Naive thymus-derived CD8-positive, alpha-beta T cell (primary cell): Measurements from ENCODE around the gene HAUS2. TPM values are rescaled to one million over a fixed set of nuclear protein-coding genes. Genes with fewer than 3 reads are reported as not detected.

Experiments used
- ATAC-seq, 2 donors: fragments of 150-1000 bp; cut with Tn5 transposase in 1 of 2; sonication (Bioruptor Pico), chemical (Tn5 transposase) in 1 of 2; 1 replicate in 1 of 2; 2 replicates in 1 of 2; pipeline ENCODE4 v1.10.0; 2021; ENCODE audit warnings: mild to moderate bottlenecking in 2 of 2, moderate library complexity in 2 of 2
- POLR2A ChIA-PET: fragments of 350-600 bp; sonication (Branson Sonifier 250); formaldehyde crosslinking; loops from one replicate; lab custom pipeline; 2021; ENCODE audit warnings: antibody characterized with exemption; lab: Charles Lee
- DNase-seq, 10 donors: peaks; one replicate each; pipeline versions ENCODE4 v3.0.0 to v3.0.0-alpha.2; 2020 to 2022
- H3K27ac Mint-ChIP-seq, 10 donors: one replicate each; pipeline ENCODE4 v1.8.0; 2020 to 2022; ENCODE audit warnings: mild to moderate bottlenecking in 10 of 10, mixed read lengths in 10 of 10, moderate library complexity in 4 of 10, inconsistent platforms in 1 of 10
- H3K27me3 Mint-ChIP-seq, 5 donors: one replicate each; pipeline ENCODE4 v1.8.0; 2021 to 2022; ENCODE audit warnings: mixed read lengths in 5 of 5
- H3K36me3 Mint-ChIP-seq, 3 donors: one replicate each; pipeline ENCODE4 v1.8.0; 2020 to 2022; ENCODE audit warnings: mixed read lengths in 3 of 3, mild to moderate bottlenecking in 2 of 3, inconsistent platforms in 1 of 3
- H3K4me1 Mint-ChIP-seq, 4 donors: one replicate each; pipeline ENCODE4 v1.8.0; 2021 to 2022; ENCODE audit warnings: mixed read lengths in 4 of 4
- H3K4me3 Mint-ChIP-seq, 10 donors: one replicate each; pipeline ENCODE4 v1.8.0; 2020 to 2022; ENCODE audit warnings: mild to moderate bottlenecking in 10 of 10, mixed read lengths in 10 of 10, moderate library complexity in 6 of 10, inconsistent platforms in 1 of 10
- H3K9me3 Mint-ChIP-seq, 9 donors: one replicate each; pipeline ENCODE4 v1.8.0; 2020 to 2022; ENCODE audit warnings: mixed read lengths in 9 of 9, mild to moderate bottlenecking in 3 of 9, inconsistent platforms in 1 of 9, moderate library complexity in 1 of 9
- polyA plus RNA-seq, 3 donors: library from polyadenylated mRNA; unstranded; fragments of 300-500 nt; fragmentation: Illumina TruSeq; gene quantifications; one replicate each; pipeline ENCODE4 v1.2.3, GENCODE V29; 2021
- total RNA-seq, 8 experiments: library from RNA in 2 of 8; stranded (reverse) in 2 of 8; gene quantifications; one replicate each; pipeline ENCODE4 v1.2.3 and lab custom pipeline; 2021 to 2026

HAUS2 gene
- total and polyA plus RNA-seq, 5 experiments from 2014 or later: 19.1 to 25.4 (median 21.1) TPM

DNA sequence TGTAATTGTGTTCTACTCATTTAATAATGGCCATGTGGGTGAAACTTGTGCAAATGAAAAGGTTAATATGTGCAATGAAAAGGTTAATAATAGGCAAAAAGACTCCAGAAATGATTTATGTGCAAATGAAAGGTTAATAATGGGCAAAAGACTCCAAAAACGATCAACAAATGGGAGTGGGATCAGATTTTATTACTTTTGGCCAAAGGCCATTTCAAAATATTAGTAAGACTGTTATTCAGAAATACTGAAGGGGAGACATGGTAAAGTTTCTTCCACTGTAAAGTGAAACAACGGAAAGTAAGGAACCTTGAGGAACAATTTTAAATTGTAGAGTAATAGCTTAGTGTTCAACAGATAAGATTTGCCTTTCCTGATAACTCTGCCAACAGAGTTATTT is 67.5 kb downstream of the HAUS2 start:
- DNase-seq: no peak
- H3K4me3 Mint-ChIP-seq: no peak overlapping the region
- peak overlapping the region in 1 of 10 donors; percentile 10 for H3K27ac Mint-ChIP-seq
- POLR2A ChIA-PET: no interaction called here
- peaks cover 0 to 5% (median 0%) of the 10 kb centered on the region in 3 donors for H3K36me3 Mint-ChIP-seq
- ATAC-seq: no peak
- peaks cover 2 to 6% (median 4%) of the 10 kb centered on the region in 4 donors for H3K4me1 Mint-ChIP-seq
- H3K27me3 Mint-ChIP-seq: no peaks in the 10 kb centered on the region
- H3K9me3 Mint-ChIP-seq: no peaks in the 10 kb centered on the region

Other genes with a start within 250 kb of the HAUS2 start
- 10 to 100 TPM; 20.0 to 24.2 TPM for gene CAPN3, start 189.3 kb upstream of the HAUS2 start, total RNA-seq
- 1 to 10 TPM in 1 of 3 donors, under 1 TPM in 2; 0.46 to 4.7 (median 0.48) TPM for gene CAPN3, start 189.3 kb upstream of the HAUS2 start, polyA plus RNA-seq
- gene ZNF106, start 57.7 kb upstream of the HAUS2 start, total RNA-seq: 10 to 100 TPM; 36.7 to 39.6 TPM
- gene ZNF106, start 57.7 kb upstream of the HAUS2 start, polyA plus RNA-seq: 10 to 100 TPM; 26.8 to 38.2 (median 32.3) TPM
- 10 to 100 TPM; 70.8 to 80.4 TPM for gene SNAP23, start 53.2 kb upstream of the HAUS2 start, total RNA-seq
- gene SNAP23, start 53.2 kb upstream of the HAUS2 start, polyA plus RNA-seq: 10 to 100 TPM; 60.9 to 75.3 (median 63.2) TPM
- gene LRRC57, start within 50 bp of the HAUS2 start, total RNA-seq: 10 to 100 TPM; 17.1 to 18.4 TPM
- gene LRRC57, start within 50 bp of the HAUS2 start, polyA plus RNA-seq: 1 to 10 TPM; 3.3 to 6.4 (median 5.5) TPM
- 10 to 100 TPM; 12.5 to 13.7 TPM for gene STARD9, start 26.8 kb downstream of the HAUS2 start, total RNA-seq
- gene STARD9, start 26.8 kb downstream of the HAUS2 start, polyA plus RNA-seq: under 1 TPM; 0.10 to 0.53 (median 0.33) TPM
- 10 to 100 TPM; 26.8 to 37.3 TPM for gene CDAN1, start 188.3 kb downstream of the HAUS2 start, total RNA-seq
- 10 to 100 TPM in 1 of 3 donors, 1 to 10 TPM in 2; 4.1 to 10.4 (median 5.5) TPM for gene CDAN1, start 188.3 kb downstream of the HAUS2 start, polyA plus RNA-seq